SK-N-MC (cell line): ENCODE measurements around the gene FANCC.

ENCODE experiments used
- DNase-seq: peaks from one replicate; pipeline ENCODE4 v3.0.0-alpha.2; 2011; ENCODE audit warnings: low read depth, low spot score
- H3K27ac ChIP-seq: fragments of 200-600 bp; sonication (generic); 2 replicates; pipeline ENCODE4 v1.5.1; 2016; ENCODE audit warnings: mixed run types
- H3K36me3 ChIP-seq: fragments of 200-600 bp; sonication (generic); 2 replicates; pipeline ENCODE4 v1.6.1; 2017; ENCODE audit warnings: antibody characterized with exemption, low read length, mixed read lengths; ENCODE audit not compliant: insufficient read depth
- H3K4me3 ChIP-seq: fragments of 200-600 bp; sonication (generic); 2 replicates; pipeline ENCODE4 v1.5.1; 2016
- H3K9ac ChIP-seq: fragments of 200-600 bp; sonication (generic); 2 replicates; pipeline ENCODE4 v1.8.0; 2017; ENCODE audit warnings: mixed run types, mixed read lengths; ENCODE audit not compliant: insufficient read length
- H3K9me3 ChIP-seq: fragments of 200-600 bp; sonication (generic); 2 replicates; pipeline ENCODE4 v1.6.1; 2017; ENCODE audit warnings: low read depth, mild to moderate bottlenecking, antibody characterized with exemption, low read length, moderate library complexity, mixed read lengths
- EZH2 ChIP-seq: fragments of 200-600 bp; sonication (generic); IDR thresholded peaks from one replicate; pipeline ENCODE4 v1.6.1; 2017; ENCODE audit warnings: antibody characterized with exemption
- FOXP2 ChIP-seq: optimal IDR thresholded peaks from 2 replicates; pipeline ENCODE3; 2011; ENCODE audit warnings: mild to moderate bottlenecking, moderate library complexity; ENCODE audit not compliant: insufficient read depth; ENCODE audit errors: extremely low read length, control extremely low read depth
- POLR2AphosphoS5 ChIP-seq: IDR thresholded peaks from 2 replicates; pipeline ENCODE4 v1.6.1; 2012; ENCODE audit warnings: mild to moderate bottlenecking, low read depth, low read length, borderline replicate concordance

FANCC gene

DNA sequence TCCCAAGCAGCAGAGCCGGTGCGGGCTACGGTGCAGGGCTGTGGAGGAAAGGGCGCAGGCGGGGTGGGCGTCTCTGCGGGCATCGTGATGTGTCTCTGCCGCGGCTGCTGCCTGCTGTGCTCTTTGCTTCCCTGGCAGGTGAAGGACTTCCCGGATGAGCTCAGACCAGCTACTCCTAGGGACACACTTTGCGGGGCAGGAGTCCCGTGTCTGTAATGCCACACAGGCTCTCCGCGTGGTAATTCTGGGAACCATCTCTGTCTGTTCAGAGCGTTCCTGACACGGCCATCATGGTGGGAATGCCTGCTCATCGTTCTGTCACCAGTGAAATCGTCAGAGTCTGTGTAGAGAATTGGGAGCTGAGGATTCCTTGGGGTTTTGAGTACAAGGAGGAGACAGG is 235.5 kb downstream of the FANCC start:
- TF ChIP-seq POLR2AphosphoS5 = no peak
- TF ChIP-seq EZH2 = no peak
- TF ChIP-seq FOXP2 = no peak
- Histone ChIP-seq H3K9me3 (no peaks in the 10 kb centered on the region), H3K27ac (no peak overlapping the region), H3K36me3 (no peaks in the 10 kb centered on the region; the same call in 1 of the 2 replicates), H3K4me3 (no peak overlapping the region), H3K9ac (no peak overlapping the region)
- no peak for DNase-seq

- H3K9ac ChIP-seq = no peak overlapping the region
- no peak overlapping the region for H3K27ac ChIP-seq
- DNase-seq = no peak
- TF ChIP-seq POLR2AphosphoS5 = no peak
- TF ChIP-seq EZH2 = no peak
- TF ChIP-seq FOXP2 = no peak
- H3K9me3 ChIP-seq = no peaks in the 10 kb centered on the region
- H3K4me3 ChIP-seq = no peak overlapping the region
- H3K36me3 ChIP-seq = no peaks in the 10 kb centered on the region; the same call in 1 of the 2 replicates
Measured at GRCh38 chr9:95080961-95081647, 236.4 kb downstream of the FANCC start.

- Histone ChIP-seq H3K9me3 (no peaks in the 10 kb centered on the region), H3K9ac (no peak overlapping the region), H3K27ac (no peak overlapping the region), H3K36me3 (no peaks in the 10 kb centered on the region; the same call in 1 of the 2 replicates), H3K4me3 (no peak overlapping the region)
- no peak for DNase-seq
- TF ChIP-seq POLR2AphosphoS5 = no peak
- TF ChIP-seq FOXP2 = no peak
- TF ChIP-seq EZH2 = no peak
Measured at GRCh38 chr9:95079461-95079860, 238.0 kb downstream of the FANCC start.

DNA sequence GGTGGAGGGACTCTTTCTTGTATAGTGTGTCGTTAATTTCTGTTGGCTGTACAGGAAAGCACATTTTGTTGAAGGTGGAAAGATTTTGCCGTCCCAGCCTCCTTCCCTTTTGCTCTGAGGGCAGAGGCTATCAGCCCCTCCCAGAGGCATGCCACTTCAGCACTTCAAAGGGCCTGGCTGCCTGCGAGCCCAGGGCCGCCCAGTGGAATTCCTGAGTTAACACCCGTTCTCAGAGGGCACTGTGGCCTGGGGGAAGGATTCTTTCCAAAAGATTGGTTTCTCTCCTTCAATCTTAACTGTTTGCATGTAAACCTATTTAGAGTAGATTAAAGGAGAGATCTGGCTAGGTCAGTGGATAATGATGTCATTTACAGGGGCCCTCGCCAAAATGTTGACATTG is 238.6 kb downstream of the FANCC start:
- H3K9ac ChIP-seq = no peak overlapping the region
- TF ChIP-seq EZH2 (no peak), POLR2AphosphoS5 (no peak), FOXP2 (no peak)
- no peak overlapping the region for H3K27ac ChIP-seq
- H3K4me3 ChIP-seq = no peak overlapping the region
- DNase-seq = no peak
- H3K36me3 ChIP-seq = no peaks in the 10 kb centered on the region; the same call in 1 of the 2 replicates
- no peaks in the 10 kb centered on the region for H3K9me3 ChIP-seq

- Histone ChIP-seq H3K4me3 (no peak overlapping the region), H3K27ac (no peak overlapping the region), H3K36me3 (no peaks in the 10 kb centered on the region; the same call in 1 of the 2 replicates), H3K9ac (no peak overlapping the region), H3K9me3 (no peaks in the 10 kb centered on the region)
- TF ChIP-seq POLR2AphosphoS5 (no peak), EZH2 (no peak), FOXP2 (no peak)
- DNase-seq = no peak
Measured at GRCh38 chr9:95078511-95078910, 239.0 kb downstream of the FANCC start.

DNA sequence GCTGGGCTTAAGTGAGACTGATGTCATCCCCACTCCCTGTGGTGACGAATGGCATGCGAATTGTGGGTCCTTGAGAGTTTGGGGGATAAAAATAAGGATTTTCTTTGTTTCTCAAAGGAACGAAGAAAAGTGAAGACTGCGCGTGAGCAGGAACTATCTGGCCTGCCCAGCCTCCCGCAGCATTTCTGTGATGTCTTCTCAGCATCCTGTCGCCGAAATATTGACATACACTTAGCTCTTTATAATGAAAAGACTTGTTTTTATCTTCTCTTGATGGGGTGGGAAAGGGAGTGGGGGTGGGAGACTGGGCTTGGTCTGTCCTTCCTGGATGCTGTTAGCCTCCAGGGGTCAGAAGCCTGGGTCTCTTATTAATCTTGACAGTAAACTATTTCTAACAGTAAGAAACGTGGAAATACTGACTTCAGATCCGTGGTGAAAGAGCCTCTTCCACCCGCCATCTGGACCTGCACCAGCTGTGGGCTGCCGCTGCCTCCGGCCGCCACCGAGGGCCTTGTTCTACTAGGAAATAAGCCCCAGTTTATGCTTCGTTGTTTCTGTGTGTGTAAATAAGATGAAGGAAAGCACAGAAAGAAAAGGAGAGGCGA is 239.6 kb downstream of the FANCC start:
- TF ChIP-seq POLR2AphosphoS5 (no peak), EZH2 (no peak), FOXP2 (no peak)
- no peaks in the 10 kb centered on the region; the same call in 1 of the 2 replicates for H3K36me3 ChIP-seq
- H3K27ac ChIP-seq = no peak overlapping the region
- H3K9ac ChIP-seq = no peak overlapping the region
- H3K9me3 ChIP-seq = no peaks in the 10 kb centered on the region
- no peak for DNase-seq
- no peak overlapping the region for H3K4me3 ChIP-seq

DNA sequence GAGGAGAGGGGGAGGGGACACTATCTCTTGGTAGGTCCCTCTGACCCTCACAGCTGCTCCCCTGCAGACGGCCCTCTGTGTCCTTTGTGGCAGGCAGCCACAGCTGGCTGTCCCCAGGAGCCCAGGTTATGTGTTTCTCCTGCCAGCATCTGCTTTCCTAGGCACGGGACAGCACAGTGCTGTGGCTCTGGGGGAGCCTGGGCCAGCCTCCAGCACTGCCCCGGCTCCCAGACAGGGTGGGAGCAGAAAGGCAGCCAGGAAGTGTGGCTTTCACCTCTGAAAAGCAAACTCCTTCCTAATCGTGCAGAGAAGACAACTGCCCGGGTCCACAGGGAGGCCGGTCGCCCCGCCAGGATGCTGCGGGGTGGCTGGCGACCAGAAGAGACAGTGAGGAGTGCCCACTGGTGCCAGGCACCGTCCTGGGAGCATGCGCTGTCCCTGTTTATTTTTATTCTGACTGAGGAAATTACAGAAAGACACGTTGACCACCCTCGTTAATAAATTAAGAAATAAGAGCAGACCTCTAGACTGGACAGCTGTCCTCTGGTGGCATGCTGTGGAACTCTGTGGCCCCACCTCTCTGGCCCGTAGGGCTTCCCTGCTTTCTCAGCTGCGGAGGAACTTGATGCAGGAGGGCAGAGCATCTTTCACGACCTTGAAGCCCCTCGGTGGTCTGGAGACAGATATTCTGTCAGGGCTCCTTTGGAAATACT is 240.3 kb downstream of the FANCC start:
- H3K4me3 ChIP-seq = no peak overlapping the region
- H3K9ac ChIP-seq = no peak overlapping the region
- H3K27ac ChIP-seq = no peak overlapping the region
- no peaks in the 10 kb centered on the region for H3K9me3 ChIP-seq
- no peak for DNase-seq
- H3K36me3 ChIP-seq = no peaks in the 10 kb centered on the region; the same call in 1 of the 2 replicates
- TF ChIP-seq EZH2 (no peak), POLR2AphosphoS5 (no peak), FOXP2 (no peak)

- no peak for DNase-seq
- Histone ChIP-seq H3K4me3 (no peak overlapping the region), H3K36me3 (no peaks in the 10 kb centered on the region; the same call in 1 of the 2 replicates), H3K27ac (no peak overlapping the region), H3K9ac (no peak overlapping the region), H3K9me3 (no peaks in the 10 kb centered on the region)
- TF ChIP-seq FOXP2 (no peak), POLR2AphosphoS5 (no peak), EZH2 (no peak)
Measured at GRCh38 chr9:95076696-95077052, 240.8 kb downstream of the FANCC start.
